A549 (cell line): ENCODE results near the gene MCOLN2. TPM values are rescaled to one million over a fixed set of nuclear protein-coding genes. Genes with fewer than 3 reads are reported as not detected.

Source experiments
- ATAC-seq, 2 experiments: fragments of 200-7000 bp in 1 of 2; fragments of >200 bp in 1 of 2; cut with Nextera tagmentation in 1 of 2; cut with Tn5 transposase in 1 of 2; 3 replicates each; pipeline versions ENCODE4 v1.8.0 to v1.9.1; 2018 to 2020; ENCODE audit warnings: mild to moderate bottlenecking in 1 of 2, moderate library complexity in 1 of 2
- CTCF ChIA-PET: fragments of 300-600 bp; sonication (Branson Sonifier 250); formaldehyde crosslinking; extraction: SDS; loops from one replicate; lab custom pipeline; 2021; ENCODE audit warnings: antibody characterized with exemption, inconsistent platforms; lab: Yijun Ruan, JAX
- POLR2A ChIA-PET: fragments of 350-600 bp; formaldehyde crosslinking; extraction: SDS; loops from one replicate; lab custom pipeline; 2021; ENCODE audit warnings: antibody characterized with exemption, inconsistent platforms; lab: Yijun Ruan, JAX
- DNase-seq, 2 experiments: peaks; one replicate each; pipeline versions ENCODE4 v3.0.0 to v3.0.0-alpha.2; 2011 to 2016; ENCODE audit warnings: low read depth in 1 of 2, low spot score in 1 of 2
- FAIRE-seq: peaks from 2 replicates; lab custom pipeline; 2011; peaks lifted over from hg19 to GRCh38; lab: Jason Lieb, UNC
- H3K27ac ChIP-seq, 2 experiments: fragments of >200 bp; sonication (Bioruptor Twin); formaldehyde crosslinking; 3 replicates each; pipeline ENCODE4 v1.5.1; 2016 to 2017
- H3K4me1 ChIP-seq: fragments of >200 bp; sonication (Bioruptor Twin); formaldehyde crosslinking; 3 replicates; pipeline ENCODE4 v1.6.1; 2016
- H3K4me2 ChIP-seq: fragments of >200 bp; sonication (Bioruptor Twin); formaldehyde crosslinking; 3 replicates; pipeline ENCODE4 v1.6.1; 2016
- H3K4me3 ChIP-seq: fragments of >200 bp; sonication (Bioruptor Twin); formaldehyde crosslinking; 3 replicates; pipeline ENCODE4 v1.5.1; 2016
- H3K9me3 ChIP-seq: fragments of >200 bp; sonication (Bioruptor Twin); formaldehyde crosslinking; 3 replicates; pipeline ENCODE4 v1.6.1; 2016
- ATOH8 ChIP-seq: fragments of 250-450 bp; sonication (Bioruptor Pico); IDR thresholded peaks from 2 replicates; pipeline ENCODE4 v1.5.0; 2020; ENCODE audit warnings: low read depth, mild to moderate bottlenecking, moderate library complexity
- BCL3 ChIP-seq: fragments of >200 bp; sonication (Bioruptor Twin); formaldehyde crosslinking; IDR thresholded peaks from 3 replicates; pipeline ENCODE4 v1.6.1; 2016
- BHLHE40 ChIP-seq: IDR thresholded peaks from 2 replicates; pipeline ENCODE4 v1.6.1; 2012; ENCODE audit warnings: low read depth, low read length, inconsistent platforms
- CBX2 ChIP-seq: fragments of 200-600 bp; sonication (generic); IDR thresholded peaks from 2 replicates; pipeline ENCODE4 v1.6.1; 2016; ENCODE audit warnings: low read depth, mild to moderate bottlenecking, borderline replicate concordance
- CHD2 ChIP-seq: fragments of 150-350 bp; IDR thresholded peaks from 2 replicates; pipeline ENCODE4 v1.6.1; 2014; ENCODE audit warnings: low read length; ENCODE audit not compliant: partially characterized antibody
- CTCF ChIP-seq: fragments of >200 bp; sonication (Bioruptor Twin); formaldehyde crosslinking; IDR thresholded peaks from 3 replicates; pipeline ENCODE4 v1.5.1; 2016
- EHMT2 ChIP-seq: fragments of 200-600 bp; sonication (generic); IDR thresholded peaks from 2 replicates; pipeline ENCODE4 v1.6.1; 2016; ENCODE audit warnings: antibody characterized with exemption, low read depth, mild to moderate bottlenecking, moderate library complexity
- ELK1 ChIP-seq: fragments of 150-350 bp; IDR thresholded peaks from 2 replicates; pipeline ENCODE4 v1.6.1; 2014; ENCODE audit warnings: low read depth, mild to moderate bottlenecking, low read length
- EP300 ChIP-seq, 2 experiments: fragments of >200 bp; sonication (Bioruptor Twin); formaldehyde crosslinking; IDR thresholded peaks; 2 replicates in 1 of 2; 3 replicates in 1 of 2; pipeline ENCODE4 v1.6.1; 2016 to 2017
- FOSL2 ChIP-seq, 2 experiments: fragments of 450-650 bp in 1 of 2; fragments of >200 bp in 1 of 2; sonication (Bioruptor Twin) in 1 of 2; formaldehyde crosslinking; IDR thresholded peaks; 2 replicates each; pipeline versions ENCODE4 v1.5.0 to v1.6.1; 2016 to 2020; ENCODE audit warnings: mild to moderate bottlenecking in 1 of 2, moderate library complexity in 1 of 2
- HDAC2 ChIP-seq: fragments of 200-600 bp; sonication (generic); IDR thresholded peaks from 2 replicates; pipeline ENCODE4 v1.6.1; 2016
- HEYL ChIP-seq: fragments of 250-450 bp; sonication (Bioruptor Pico); IDR thresholded peaks from 2 replicates; pipeline ENCODE4 v1.8.0; 2021; ENCODE audit warnings: mild to moderate bottlenecking, moderate library complexity
- HOXA7 ChIP-seq: fragments of 250-450 bp; sonication (Bioruptor Pico); IDR thresholded peaks from 2 replicates; pipeline ENCODE4 v1.5.0; 2020; ENCODE audit warnings: mild to moderate bottlenecking, moderate library complexity
- HOXB5 ChIP-seq: fragments of 250-450 bp; sonication (Bioruptor Pico); IDR thresholded peaks from 2 replicates; pipeline ENCODE4 v1.5.0; 2020; ENCODE audit warnings: mild to moderate bottlenecking, moderate library complexity
- JUN ChIP-seq, 2 experiments: fragments of >200 bp; sonication (Bioruptor Twin); formaldehyde crosslinking; IDR thresholded peaks; 2 replicates in 1 of 2; 3 replicates in 1 of 2; pipeline ENCODE4 v1.6.1; 2016 to 2017
- KDM5A ChIP-seq: fragments of 200-600 bp; sonication (generic); IDR thresholded peaks from 2 replicates; pipeline ENCODE4 v1.6.1; 2016; ENCODE audit warnings: antibody characterized with exemption, mild to moderate bottlenecking
- MAFK ChIP-seq: fragments of 450-650 bp; IDR thresholded peaks from 2 replicates; pipeline ENCODE4 v1.6.1; 2014; ENCODE audit not compliant: partially characterized antibody
- MAZ ChIP-seq: fragments of 150-350 bp; IDR thresholded peaks from 2 replicates; pipeline ENCODE4 v1.6.1; 2014; ENCODE audit warnings: antibody characterized with exemption, low read depth, low read length, borderline replicate concordance
- NFE2L2 ChIP-seq: fragments of 150-350 bp; conservative IDR thresholded peaks from 2 replicates; pipeline ENCODE4 v1.6.1; 2014; ENCODE audit warnings: low read length
- POLR2A ChIP-seq: IDR thresholded peaks from 2 replicates; pipeline ENCODE4 v1.6.1; 2012; ENCODE audit warnings: mild to moderate bottlenecking, low read length
- POLR2AphosphoS2 ChIP-seq: conservative IDR thresholded peaks from 2 replicates; pipeline ENCODE4 v1.6.1; 2012; ENCODE audit warnings: low read length, improper control_type of control experiment, inconsistent platforms
- RAD21 ChIP-seq, 2 experiments: fragments of >200 bp in 1 of 2; sonication (Bioruptor Twin) in 1 of 2; formaldehyde crosslinking in 1 of 2; IDR thresholded peaks in 1 of 2; conservative IDR thresholded peaks in 1 of 2; 2 replicates in 1 of 2; 3 replicates in 1 of 2; pipeline ENCODE4 v1.6.1; 2012 to 2018; ENCODE audit warnings: inconsistent platforms in 1 of 2
- RFX5 ChIP-seq: fragments of 450-650 bp; IDR thresholded peaks from 2 replicates; pipeline ENCODE4 v1.7.1; 2014; ENCODE audit warnings: antibody characterized with exemption, mild to moderate bottlenecking, moderate library complexity
- TFCP2L1 ChIP-seq: fragments of 250-450 bp; sonication (Bioruptor Pico); IDR thresholded peaks from 2 replicates; pipeline ENCODE4 v1.5.0; 2021; ENCODE audit warnings: mild to moderate bottlenecking
- ZNF302 ChIP-seq: fragments of 250-450 bp; sonication (Bioruptor Pico); IDR thresholded peaks from 2 replicates; pipeline ENCODE4 v1.9.0; 2021; ENCODE audit warnings: inconsistent platforms, mild to moderate bottlenecking, moderate library complexity
- WGBS: methylation state at CpG from one replicate; pipeline ENCODE4 v1.1.6; 2017; ENCODE audit errors: missing lambda C conversion rate; 5-methylcytosine and 5-hydroxymethylcytosine counted together
- polyA plus RNA-seq, 4 experiments: library from polyadenylated mRNA; depleted of rRNA in 3 of 4; stranded (reverse); fragments of >200 nt; fragmentation: RNase III in 1 of 4; extraction: RNeasy Plus Mini Kit Qiagen cat#74134 plus additional on column Dnase treatment in 1 of 4; gene quantifications; 2 replicates in 3 of 4; 3 replicates in 1 of 4; pipeline ENCODE4 v1.2.3, GENCODE V29; 2011 to 2017
- TF ChIP-seq, protein P1 (sequence below): fragments of >200 bp; sonication (Bioruptor Twin); formaldehyde crosslinking; IDR thresholded peaks from 2 replicates; pipeline ENCODE4 v1.6.1; 2016

Gene MCOLN2
- polyA plus RNA-seq, 2 of the 4 experiments (the other 2 are of a cell fraction): 3.1 to 4.6 TPM

DNA sequence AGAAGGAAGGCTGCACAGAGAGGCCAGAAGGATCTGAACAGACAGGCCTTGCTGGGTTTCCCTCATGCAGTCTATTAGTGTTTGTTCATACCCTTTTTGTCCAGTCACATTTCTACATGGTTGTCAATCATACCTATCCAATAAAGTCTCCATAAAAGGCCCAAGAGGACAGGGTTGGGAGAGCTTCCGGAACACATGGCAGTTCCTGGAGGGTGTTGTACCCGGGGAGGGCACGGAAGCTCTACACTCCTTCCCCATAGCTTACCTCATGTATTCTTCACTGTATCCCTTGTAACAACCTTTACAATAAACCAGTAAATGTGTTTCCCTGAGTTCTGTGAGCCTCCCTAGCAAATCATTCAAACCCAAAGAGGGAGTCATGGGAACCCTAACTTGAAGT is 28.0 kb downstream of the MCOLN2 start (continued):
- no peak for TF ChIP-seq HOXA7 (CRISPR knock-in tag)
- TF ChIP-seq CTCF: no peak
- TF ChIP-seq EP300 (IDR thresholded peaks at IDR 0.05): no peak
- no peak for TF ChIP-seq RAD21 (conservative IDR thresholded peaks at IDR 0.05 in 1 of 2, IDR thresholded peaks at IDR 0.05 in 1 of 2)
- no peak for TF ChIP-seq TFCP2L1 (CRISPR knock-in tag)

DNA sequence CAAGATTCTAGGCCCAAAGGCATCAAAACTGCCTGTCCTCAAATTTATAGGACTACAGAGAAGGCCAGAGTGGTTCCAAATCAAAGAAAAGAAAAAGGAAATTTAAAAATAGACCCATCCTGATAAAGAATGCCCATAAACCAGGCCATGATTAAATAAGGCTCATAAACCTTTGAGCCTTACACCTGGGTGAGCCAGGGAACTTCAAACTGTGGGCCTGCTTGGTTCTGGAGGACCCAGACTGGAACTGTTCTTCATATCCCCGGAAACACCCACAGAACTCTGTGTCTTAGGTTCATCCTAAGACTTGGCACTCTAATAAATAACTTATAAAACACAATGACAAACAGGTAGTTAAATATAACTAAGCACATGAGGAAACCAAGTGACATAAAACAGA is 28.8 kb downstream of the MCOLN2 start:
- H3K4me1 ChIP-seq: no peaks in the 10 kb centered on the region
- no peak overlapping the region for H3K4me3 ChIP-seq
- H3K9me3 ChIP-seq: no peaks in the 10 kb centered on the region
- ChIA-PET POLR2A (no interaction called here), CTCF (no interaction called here)
- FAIRE-seq: no peak
- no peak for DNase-seq
- H3K27ac ChIP-seq: no peak overlapping the region
- WGBS: 50% methylated on average over 1 of the region's 1 CpG
- no peak overlapping the region for H3K4me2 ChIP-seq
- TF ChIP-seq MAFK: no peak
- no peak for TF ChIP-seq ZNF302 (CRISPR knock-in tag)
- TF ChIP-seq, protein P1, sequence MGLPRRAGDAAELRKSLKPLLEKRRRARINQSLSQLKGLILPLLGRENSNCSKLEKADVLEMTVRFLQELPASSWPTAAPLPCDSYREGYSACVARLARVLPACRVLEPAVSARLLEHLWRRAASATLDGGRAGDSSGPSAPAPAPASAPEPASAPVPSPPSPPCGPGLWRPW: no peak
- TF ChIP-seq ELK1: no peak
- TF ChIP-seq KDM5A: no peak
- no peak for TF ChIP-seq HOXB5 (CRISPR knock-in tag)
- ATAC-seq: no peak

DNA sequence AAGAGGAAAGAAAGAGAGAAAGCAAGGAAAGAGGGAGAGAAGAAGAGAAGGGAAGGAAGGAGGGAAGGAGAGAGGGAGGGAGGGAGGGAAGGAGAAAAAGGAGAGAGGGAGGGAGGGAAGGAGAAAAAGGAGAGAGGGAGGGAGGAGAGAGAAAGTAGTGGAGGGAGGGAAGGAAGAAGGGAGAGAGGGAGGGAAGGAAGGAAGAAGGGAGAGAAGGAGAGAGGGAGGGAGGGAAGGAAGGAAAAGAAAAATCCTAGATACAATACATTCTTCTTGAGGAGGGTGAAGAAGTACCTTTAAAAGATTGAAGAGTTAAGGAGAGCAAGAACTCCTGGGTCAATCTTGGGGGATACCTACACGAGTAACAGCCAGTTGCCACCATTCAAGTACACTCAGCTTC is 29.2 kb downstream of the MCOLN2 start:
- H3K4me1 ChIP-seq: no peaks in the 10 kb centered on the region
- FAIRE-seq: no peak
- no peak overlapping the region for H3K27ac ChIP-seq
- ChIA-PET CTCF (interaction anchor here (1.3 kb wide), 1 partner anchor 23 kb away, joined by 5 read pairs; no protein-coding TSS in a partner anchor), POLR2A (no interaction called here)
- no peak for TF ChIP-seq MAZ
- no peak for TF ChIP-seq CBX2
- TF ChIP-seq, protein P1: no peak
- no peak overlapping the region for H3K4me2 ChIP-seq
- no peak for ATAC-seq
- H3K4me3 ChIP-seq: no peak overlapping the region
- H3K9me3 ChIP-seq: no peaks in the 10 kb centered on the region
- WGBS: 23% methylated on average over 1 of the region's 1 CpG
- DNase-seq: no peak

DNA sequence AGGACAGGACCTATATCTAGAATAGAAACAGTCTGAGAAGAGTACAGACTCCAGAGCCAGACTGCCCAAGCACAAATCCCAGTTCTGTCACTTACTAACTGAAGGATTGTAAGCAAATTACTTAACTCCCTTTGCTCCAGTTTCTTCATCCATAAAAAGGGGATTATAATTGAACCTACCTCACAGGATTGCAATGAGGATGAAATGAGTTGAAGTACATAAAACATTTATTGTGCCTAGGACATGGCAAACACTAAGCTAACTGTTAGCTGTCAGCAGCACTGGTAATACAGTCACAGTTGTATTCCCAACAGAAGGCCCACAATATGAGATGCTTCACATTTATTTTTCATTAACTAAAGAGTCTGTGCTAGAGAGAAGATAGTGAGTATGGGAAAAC is 33.9 kb downstream of the MCOLN2 start:
- H3K4me1 ChIP-seq: 0 out of 3 replicates have a peak, but pooled peaks cover 5% of the 10 kb centered on the region
- ATAC-seq: no peak
- DNase-seq: no peak
- POLR2A ChIA-PET: no interaction called here
- no peak overlapping the region for H3K4me2 ChIP-seq
- H3K9me3 ChIP-seq: no peaks in the 10 kb centered on the region
- H3K4me3 ChIP-seq: no peak overlapping the region
- TF ChIP-seq HDAC2 (no peak), MAFK (no peak), NFE2L2 (no peak), EHMT2 (no peak), BCL3 (no peak), BHLHE40 (no peak), FOSL2 (IDR thresholded peaks at IDR 0.05) (no peak), FOSL2 (CRISPR knock-in tag; IDR thresholded peaks at IDR 0.05) (no peak), RFX5 (no peak), JUN (IDR thresholded peaks at IDR 0.05) (no peak), MAZ (no peak), ATOH8 (no peak), POLR2A (no peak), CHD2 (no peak), KDM5A (no peak), HEYL (CRISPR knock-in tag) (no peak), POLR2AphosphoS2 (no peak)
- H3K27ac ChIP-seq: no peak overlapping the region
- no peak for FAIRE-seq
- CTCF ChIA-PET: no interaction called here
